SIG-M5 treated with dmso at 0.1 percent for 504 hours (cell line): ENCODE measurements around the gene ADPRM.
A peak's percentile ranks its signal among the peaks of the same experiment; 100 is the strongest.

Experiments
- DNase-seq: peaks from one replicate; lab custom pipeline; 2025; ENCODE audit not compliant: unreplicated experiment; lab: John Stamatoyannopoulos, UW

The ADPRM gene

GRCh38 chr17:10738521-10739258 lies 41.3 kb downstream of the ADPRM start:
- no peak for DNase-seq

DNA sequence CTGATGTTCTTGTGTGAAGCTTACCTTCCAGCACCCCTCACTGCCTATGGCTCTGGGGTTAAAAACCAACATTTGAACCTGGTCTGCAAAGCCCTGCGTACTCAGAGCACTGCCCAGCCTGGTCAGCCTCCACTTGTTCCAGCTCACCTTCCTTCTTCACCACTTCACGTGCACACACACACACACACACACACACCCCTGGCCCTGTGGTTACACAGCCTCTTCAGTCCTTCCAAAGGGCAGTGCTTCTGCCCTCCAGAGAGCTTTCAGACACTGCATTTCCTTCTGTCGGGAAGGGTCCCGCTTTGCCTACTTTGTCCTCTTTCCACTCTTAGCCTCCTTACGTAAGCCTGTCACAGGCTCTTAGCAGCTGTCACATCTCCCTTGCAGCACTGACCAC lies 42.0 kb downstream of the ADPRM start:
- no peak for DNase-seq

- DNase-seq: no peak
Measured at GRCh38 chr17:10741416-10742135, 44.2 kb downstream of the ADPRM start.

GRCh38 chr17:10742431-10742830 lies 45.0 kb downstream of the ADPRM start:
- DNase-seq: no peak

DNA sequence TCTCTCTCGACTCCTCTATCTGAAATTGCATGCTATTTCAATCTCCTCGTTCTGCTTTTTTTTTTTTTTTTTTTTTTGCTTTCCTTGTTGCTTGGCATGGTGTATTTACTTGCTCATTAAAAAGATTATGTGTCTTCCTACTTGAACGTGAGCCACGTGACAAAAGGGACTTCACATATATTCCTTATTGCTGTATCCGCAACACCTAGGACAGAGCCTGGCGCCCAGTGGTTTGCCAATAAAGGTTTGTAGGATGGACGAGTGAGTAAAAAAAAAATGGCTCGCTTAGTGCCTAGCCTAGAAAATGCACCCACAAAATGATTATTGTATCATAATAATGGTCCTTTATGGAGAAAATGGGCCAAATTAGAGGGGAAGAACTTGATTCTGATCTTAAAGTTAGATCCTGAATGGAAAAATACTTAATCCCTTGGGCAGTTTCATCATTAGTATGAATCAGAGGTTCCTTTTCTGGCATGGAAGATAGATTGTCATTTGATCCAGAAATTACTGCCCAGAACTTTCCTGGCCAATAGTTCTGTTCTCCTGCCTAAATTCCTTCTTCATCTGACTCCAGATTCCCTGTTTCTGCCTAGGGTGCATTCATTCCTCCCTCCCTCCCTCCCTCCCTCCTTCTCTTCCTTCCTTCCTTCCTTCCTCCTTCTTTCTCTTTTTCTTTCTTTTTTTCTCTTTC lies 46.1 kb downstream of the ADPRM start:
- DNase-seq: no peak

- no peak for DNase-seq
Measured at GRCh38 chr17:10744501-10745000, 47.2 kb downstream of the ADPRM start.

DNA sequence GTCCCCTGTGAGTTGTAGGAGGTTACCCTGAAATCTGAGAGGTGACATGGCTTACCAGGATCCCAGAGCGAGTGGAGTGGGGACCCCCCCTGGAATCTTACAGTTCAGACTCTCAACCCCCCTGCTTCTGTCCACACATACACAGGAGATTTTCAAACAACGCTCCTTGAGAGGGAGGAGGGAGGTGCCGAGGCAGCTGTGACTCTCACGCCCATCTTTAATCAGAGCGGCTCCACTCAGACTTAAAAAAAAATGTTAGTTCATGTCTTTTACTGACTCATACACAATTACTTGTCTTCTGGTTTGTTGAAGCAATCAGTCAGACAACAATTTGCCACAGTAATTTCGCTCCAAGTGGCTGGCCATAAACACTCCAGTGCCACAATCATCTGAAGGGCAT lies 47.8 kb downstream of the ADPRM start:
- no peak for DNase-seq

- no peak for DNase-seq
Measured at GRCh38 chr17:10748531-10749181, 51.3 kb downstream of the ADPRM start.

- no peak for DNase-seq
Measured at GRCh38 chr17:10750210-10750609, 52.8 kb downstream of the ADPRM start.

- DNase-seq: no peak
Measured at GRCh38 chr17:10751563-10751962, 54.2 kb downstream of the ADPRM start.

DNA sequence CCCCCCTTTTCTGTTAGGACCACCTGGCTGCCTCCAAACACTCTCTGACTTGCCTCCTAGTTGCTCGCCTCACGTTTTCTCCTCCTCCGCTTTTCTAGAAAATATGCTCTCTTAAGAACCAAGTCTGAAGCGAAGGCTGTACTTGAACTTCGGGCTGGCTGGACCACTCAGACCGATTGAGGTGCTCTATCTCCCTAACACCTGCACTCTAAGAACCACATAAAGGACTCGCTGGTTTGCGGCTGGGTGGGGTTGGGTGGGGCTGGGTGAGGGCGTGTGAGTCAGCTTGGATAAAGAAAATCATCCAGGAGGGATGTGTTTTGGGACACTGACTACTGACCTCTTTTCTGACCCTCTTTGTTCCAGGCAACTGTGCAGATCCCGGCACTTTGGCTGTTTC lies 55.3 kb downstream of the ADPRM start:
- DNase-seq: no peak

- DNase-seq: peak; percentile 13
Measured at GRCh38 chr17:10754109-10754508, 56.7 kb downstream of the ADPRM start.

DNA sequence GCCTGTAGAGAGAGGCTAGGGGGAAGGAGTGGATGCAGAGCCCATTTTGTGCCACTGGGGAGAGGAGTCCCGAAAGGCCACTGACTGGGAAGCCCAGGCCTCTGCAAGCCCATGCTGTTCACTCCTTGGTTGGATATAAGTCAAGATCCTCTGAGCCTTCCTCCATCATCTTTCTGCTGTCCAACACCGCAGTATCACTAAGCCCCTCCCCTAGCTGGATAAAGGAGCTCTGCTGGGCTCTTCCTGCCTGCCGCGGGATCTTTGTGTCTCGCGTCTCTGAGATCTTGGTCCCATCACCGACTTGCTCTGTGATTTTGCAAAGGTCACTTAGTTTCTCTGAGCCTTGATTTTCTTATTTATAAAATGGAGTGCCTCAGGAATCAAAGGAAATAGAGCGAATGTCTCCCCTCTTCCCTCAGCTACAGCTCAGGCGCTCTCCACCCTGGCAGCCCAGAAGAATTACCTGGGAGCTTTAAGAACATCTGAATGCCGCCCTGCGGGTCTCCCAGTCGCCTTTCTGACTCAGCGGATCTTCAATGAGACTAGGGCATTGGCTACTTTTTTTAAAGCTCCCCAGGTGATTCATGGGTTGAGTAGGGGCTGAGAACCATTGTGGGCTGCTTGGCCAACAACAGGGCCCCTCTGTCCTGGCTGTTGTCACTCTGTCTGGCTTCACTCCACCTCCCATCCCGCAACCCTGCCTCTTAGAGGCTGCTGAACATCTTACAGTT lies 57.6 kb downstream of the ADPRM start:
- no peak for DNase-seq

DNA sequence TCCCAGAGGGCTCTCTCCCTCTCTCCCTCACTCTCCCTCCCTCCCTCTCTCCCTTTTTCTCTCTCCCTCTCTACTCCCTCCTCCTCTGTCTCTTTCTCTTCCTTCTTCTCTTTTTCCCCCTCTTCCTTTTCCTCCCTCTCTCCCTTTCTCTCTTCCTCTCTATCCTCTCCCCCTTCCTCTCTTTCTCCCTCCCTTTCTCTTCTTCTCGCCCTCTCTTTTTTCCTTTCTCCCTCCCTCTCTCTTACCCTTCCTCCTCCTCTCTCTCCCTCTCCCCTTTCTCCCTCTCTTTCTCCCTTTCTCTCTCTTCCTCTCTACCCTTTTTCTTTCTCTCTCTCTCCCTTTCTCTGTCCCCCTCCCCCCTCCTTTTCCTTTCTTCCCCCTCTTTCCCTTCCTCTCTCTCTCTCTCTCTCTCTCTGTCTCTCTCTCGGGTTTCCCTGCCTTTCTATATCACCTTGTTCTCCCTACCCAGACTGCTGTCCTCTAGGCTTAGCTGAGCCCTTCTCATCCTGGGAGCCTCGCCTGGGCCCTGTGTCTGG lies 58.3 kb downstream of the ADPRM start:
- DNase-seq: no peak

GRCh38 chr17:10756185-10756584 lies 58.8 kb downstream of the ADPRM start:
- DNase-seq: no peak

DNA sequence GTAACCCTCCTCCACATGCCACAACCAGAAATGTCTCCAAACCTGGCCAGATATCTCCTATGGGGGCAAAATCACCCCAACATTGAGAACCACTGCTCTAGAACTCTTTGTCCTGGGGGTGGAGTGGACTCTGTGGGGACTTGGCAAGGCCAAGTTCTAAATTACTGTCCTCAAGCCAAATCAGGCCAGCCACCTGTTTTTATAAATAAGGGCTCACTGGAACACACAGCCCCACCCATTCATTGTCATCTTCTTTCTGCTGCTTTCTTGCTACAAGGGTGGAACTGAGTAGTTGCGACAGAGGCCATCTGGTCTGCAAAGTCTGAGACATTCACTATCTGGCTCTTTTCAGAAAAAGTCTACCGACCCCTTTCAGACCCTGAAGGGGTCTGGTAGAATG lies 59.2 kb downstream of the ADPRM start:
- DNase-seq: peak; percentile 1

DNA sequence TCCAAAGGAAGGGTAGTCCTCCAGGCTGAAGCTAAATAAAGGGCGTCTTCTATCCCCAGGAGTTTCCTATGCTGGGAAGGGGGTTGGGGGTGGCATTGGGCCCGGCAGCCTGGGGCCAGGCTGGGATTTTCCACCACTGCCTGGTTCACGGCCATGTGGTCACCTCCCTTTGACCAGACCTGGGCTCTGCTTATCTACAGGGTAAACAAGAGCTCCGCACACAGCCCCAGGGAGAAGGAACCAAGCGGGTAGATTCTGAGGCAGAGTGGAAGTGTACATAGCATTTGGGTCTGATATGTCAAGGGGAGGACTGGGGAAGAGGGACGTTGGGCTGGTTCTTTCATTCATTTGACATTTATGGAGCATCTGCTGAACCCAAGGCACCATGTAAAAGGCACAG lies 59.7 kb downstream of the ADPRM start:
- peak; percentile 3 for DNase-seq

DNA sequence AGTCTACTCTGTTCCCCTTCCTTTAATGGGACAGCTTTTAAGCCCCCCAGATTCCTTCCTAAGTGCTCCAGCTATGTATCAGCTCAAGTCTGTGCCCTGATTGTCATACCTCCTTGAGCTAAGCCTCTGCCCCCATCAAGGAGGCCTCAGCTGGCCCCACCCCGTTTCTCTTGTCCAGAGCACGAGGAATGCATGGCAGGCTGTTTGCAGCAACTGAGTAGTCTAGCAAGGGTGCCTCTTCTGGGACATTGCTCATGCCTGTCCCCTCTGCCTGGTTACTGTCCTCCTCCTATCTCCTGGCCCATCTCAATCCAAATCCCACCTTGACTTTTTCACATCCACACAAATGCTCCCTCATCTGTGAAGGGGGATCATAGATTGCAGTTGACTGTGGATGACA lies 60.3 kb downstream of the ADPRM start:
- DNase-seq: no peak

DNA sequence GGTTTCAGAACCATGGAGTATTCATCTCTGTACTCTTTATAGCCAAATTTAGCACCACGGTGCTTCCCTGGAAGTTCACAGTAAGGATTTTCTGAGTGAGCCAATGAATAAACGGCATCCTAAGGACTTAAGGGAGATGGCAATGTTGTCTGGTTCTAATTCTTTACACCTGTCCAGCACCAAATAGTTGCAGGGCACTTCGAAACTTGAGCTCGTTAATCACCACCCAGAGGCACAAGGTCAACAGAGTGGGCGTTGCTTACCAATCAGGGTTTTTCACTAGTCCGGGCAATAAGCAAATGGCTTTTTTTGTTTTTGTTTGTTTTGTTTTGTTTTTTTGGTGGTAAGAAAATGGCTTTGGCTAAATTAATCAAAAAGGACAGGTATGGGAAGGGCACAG lies 60.7 kb downstream of the ADPRM start:
- no peak for DNase-seq
